K562 (cell line): ENCODE results near the gene BCORL1. TPM values are rescaled to one million over a fixed set of nuclear protein-coding genes. Genes with fewer than 3 reads are reported as not detected.

ENCODE experiments used
- CC2D1A ChIP-seq: fragments of 450-650 bp; IDR thresholded peaks from 2 replicates; pipeline ENCODE4 v1.6.1; 2017; ENCODE audit warnings: mild to moderate bottlenecking
- CHCHD3 ChIP-seq: fragments of 250-450 bp; sonication (Bioruptor Pico); IDR thresholded peaks from 2 replicates; pipeline ENCODE4 v2.1.2; 2022; ENCODE audit warnings: mild to moderate bottlenecking
- ESRRB ChIP-seq: fragments of 250-450 bp; sonication (Bioruptor Pico); IDR thresholded peaks from 2 replicates; pipeline ENCODE4 v1.5.0; 2020; ENCODE audit warnings: mild to moderate bottlenecking, moderate library complexity, borderline replicate concordance
- FOXM1 ChIP-seq, 2 experiments: fragments of 450-650 bp in 1 of 2; sonication (generic) in 1 of 2; formaldehyde crosslinking in 1 of 2; IDR thresholded peaks; 2 replicates each; pipeline versions ENCODE4 v1.6.1 to v1.9.0; 2017 to 2022; ENCODE audit warnings: low read depth in 2 of 2, mild to moderate bottlenecking in 2 of 2, missing genetic modification reagents in 1 of 2, moderate library complexity in 1 of 2
- HDAC1 ChIP-seq, 2 experiments: fragments of 450-650 bp; IDR thresholded peaks; 2 replicates each; pipeline ENCODE4 v1.6.1; 2016 to 2017; ENCODE audit warnings: inconsistent platforms in 1 of 2, mild to moderate bottlenecking in 1 of 2, moderate library complexity in 1 of 2
- KAT7 ChIP-seq: sonication (generic); formaldehyde crosslinking; IDR thresholded peaks from 2 replicates; pipeline ENCODE4 v1.8.0; 2022; ENCODE audit warnings: missing genetic modification reagents, mild to moderate bottlenecking, borderline replicate concordance
- PHTF2 ChIP-seq: fragments of 250-450 bp; sonication (Bioruptor Pico); IDR thresholded peaks from 2 replicates; pipeline ENCODE4 v1.5.0; 2021; ENCODE audit warnings: mild to moderate bottlenecking
- SP1 ChIP-seq: sonication (generic); formaldehyde crosslinking; IDR thresholded peaks from 2 replicates; pipeline ENCODE4 v1.8.1; 2022; ENCODE audit warnings: mild to moderate bottlenecking, missing genetic modification reagents
- SRSF7 ChIP-seq: fragments of 200-400 bp; formaldehyde crosslinking; optimal IDR thresholded peaks from 2 replicates; pipeline ENCODE3; 2017; ENCODE audit warnings: mild to moderate bottlenecking, low read depth, low read length
- YY1 ChIP-seq, 3 experiments: IDR thresholded peaks; 2 replicates each; pipeline ENCODE4 v1.6.1; 2011; ENCODE audit warnings: low read length in 2 of 3, mild to moderate bottlenecking in 2 of 3, moderate library complexity in 2 of 3, borderline replicate concordance in 1 of 3, control low read depth in 1 of 3, low read depth in 1 of 3; ENCODE audit not compliant: insufficient read depth in 3 of 3, insufficient replicate concordance in 2 of 3, control insufficient read depth in 1 of 3, insufficient read length in 1 of 3; ENCODE audit errors: extremely low read depth in 1 of 3
- ZNF57 ChIP-seq: fragments of 450-650 bp; formaldehyde crosslinking; IDR thresholded peaks from 2 replicates; pipeline ENCODE4 v1.4.0; 2020; ENCODE audit warnings: mild to moderate bottlenecking, moderate library complexity
- polyA plus RNA-seq, 8 experiments: library from polyadenylated mRNA; depleted of rRNA in 4 of 8; stranded (reverse) in 5 of 8; unstranded in 3 of 8; fragments of >200 nt; fragmentation: Nextera tagmentation in 2 of 8; fragmentation: Illumina TruSeq in 1 of 8; extraction: Ambion mirVana in 2 of 8; extraction: Trizol in 1 of 8; gene quantifications; 2 replicates each; pipeline versions ENCODE4 v1.2.1 to v1.2.3, GENCODE V29; 2011 to 2014; ENCODE audit warnings: inconsistent platforms in 1 of 8, missing spikeins in 1 of 8
- total RNA-seq, 7 experiments: library from RNA; depleted of rRNA in 6 of 7; stranded (reverse); fragments of >200 nt in 6 of 7; fragmentation: Illumina TruSeq in 2 of 7; extraction: Trizol in 2 of 7; gene quantifications; 2 replicates each; pipeline versions ENCODE4 v1.2.1 to v1.2.3, GENCODE V29; 2011 to 2021; ENCODE audit warnings: low replicate concordance in 1 of 7
- TF ChIP-seq, protein P1 (sequence below): fragments of 450-650 bp; IDR thresholded peaks from 2 replicates; pipeline ENCODE4 v1.6.1; 2016; ENCODE audit warnings: mild to moderate bottlenecking, moderate library complexity

Gene BCORL1
- total and polyA plus RNA-seq, 9 of the 15 experiments (the other 6 are each of a cell fraction or from before 2014, with no cell fraction given): 0.48 to 29.6 (median 2.1) TPM

DNA sequence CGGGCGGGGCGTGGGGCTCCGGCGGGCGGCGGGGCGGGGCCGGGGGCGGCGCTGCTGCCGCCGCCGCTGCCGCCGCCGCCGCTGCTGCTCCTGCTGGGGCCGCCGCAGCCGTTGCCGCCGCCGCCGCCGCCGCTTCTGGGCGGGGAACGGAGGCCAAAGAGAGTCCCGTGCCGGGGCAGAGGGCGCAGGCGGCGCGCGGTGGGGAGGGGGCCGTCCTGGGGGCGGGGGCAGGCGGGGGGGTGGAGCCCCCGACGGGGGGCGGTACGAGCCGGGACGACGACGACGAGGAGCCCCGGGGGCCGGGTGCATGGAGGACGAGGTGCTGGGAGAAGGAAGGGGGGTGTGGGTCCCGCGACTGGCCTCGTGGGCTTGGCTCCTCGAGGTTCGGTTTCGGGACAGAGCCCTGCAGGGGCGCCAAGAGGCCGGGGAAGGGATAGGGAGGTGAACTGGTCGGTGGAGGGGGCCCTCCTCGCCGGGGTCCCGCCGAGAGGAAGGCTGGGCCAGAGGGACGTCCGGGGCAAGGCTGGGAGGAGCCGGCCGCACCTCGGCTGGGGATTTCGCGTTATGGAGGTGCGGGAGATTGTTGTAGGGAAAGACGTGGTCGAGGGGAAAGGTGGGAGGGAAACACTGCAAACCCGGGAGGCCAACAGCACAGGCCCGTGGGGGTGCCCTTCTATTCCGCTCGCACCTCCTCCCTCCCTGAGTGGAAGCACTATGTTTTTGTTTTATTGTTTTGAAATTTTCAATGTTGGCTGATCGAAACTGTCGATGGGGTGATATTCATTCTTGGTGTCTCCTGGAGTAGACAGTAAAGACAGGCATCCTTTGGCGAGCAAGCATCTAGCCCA, 1.9 kb downstream of the BCORL1 start (continued):
- peak in 1 of 2 experiments; percentile 39; a peak in 1 of 4 replicates for TF ChIP-seq HDAC1 (IDR thresholded peaks at IDR 0.05)
- peak in 1 of 3 experiments; percentile 22 for TF ChIP-seq YY1 (IDR thresholded peaks at IDR 0.05; ENCODE audit: borderline replicate concordance in 1 of 3, control insufficient read depth in 1 of 3, extremely low read depth in 1 of 3, insufficient read depth in 3 of 3, insufficient read length in 1 of 3, insufficient replicate concordance in 2 of 3, low read depth in 1 of 3, low read length in 2 of 3)
- no peak for TF ChIP-seq SRSF7
- no peak for TF ChIP-seq FOXM1 (IDR thresholded peaks at IDR 0.05; ENCODE audit: low read depth)
- no peak for TF ChIP-seq FOXM1 (CRISPR knock-in tag; IDR thresholded peaks at IDR 0.05; ENCODE audit: low read depth)
- no peak for TF ChIP-seq ESRRB
- 0 out of 2 replicates have a peak, but pooled peaks have one; percentile 49 for TF ChIP-seq KAT7 (CRISPR knock-in tag)
- no peak for TF ChIP-seq CHCHD3 (CRISPR knock-in tag)
- no peak for TF ChIP-seq ZNF57 (CRISPR knock-in tag)
- TF ChIP-seq PHTF2 (CRISPR knock-in tag): no peak
- TF ChIP-seq SP1: no peak
- TF ChIP-seq CC2D1A: no peak
- TF ChIP-seq, protein P1, sequence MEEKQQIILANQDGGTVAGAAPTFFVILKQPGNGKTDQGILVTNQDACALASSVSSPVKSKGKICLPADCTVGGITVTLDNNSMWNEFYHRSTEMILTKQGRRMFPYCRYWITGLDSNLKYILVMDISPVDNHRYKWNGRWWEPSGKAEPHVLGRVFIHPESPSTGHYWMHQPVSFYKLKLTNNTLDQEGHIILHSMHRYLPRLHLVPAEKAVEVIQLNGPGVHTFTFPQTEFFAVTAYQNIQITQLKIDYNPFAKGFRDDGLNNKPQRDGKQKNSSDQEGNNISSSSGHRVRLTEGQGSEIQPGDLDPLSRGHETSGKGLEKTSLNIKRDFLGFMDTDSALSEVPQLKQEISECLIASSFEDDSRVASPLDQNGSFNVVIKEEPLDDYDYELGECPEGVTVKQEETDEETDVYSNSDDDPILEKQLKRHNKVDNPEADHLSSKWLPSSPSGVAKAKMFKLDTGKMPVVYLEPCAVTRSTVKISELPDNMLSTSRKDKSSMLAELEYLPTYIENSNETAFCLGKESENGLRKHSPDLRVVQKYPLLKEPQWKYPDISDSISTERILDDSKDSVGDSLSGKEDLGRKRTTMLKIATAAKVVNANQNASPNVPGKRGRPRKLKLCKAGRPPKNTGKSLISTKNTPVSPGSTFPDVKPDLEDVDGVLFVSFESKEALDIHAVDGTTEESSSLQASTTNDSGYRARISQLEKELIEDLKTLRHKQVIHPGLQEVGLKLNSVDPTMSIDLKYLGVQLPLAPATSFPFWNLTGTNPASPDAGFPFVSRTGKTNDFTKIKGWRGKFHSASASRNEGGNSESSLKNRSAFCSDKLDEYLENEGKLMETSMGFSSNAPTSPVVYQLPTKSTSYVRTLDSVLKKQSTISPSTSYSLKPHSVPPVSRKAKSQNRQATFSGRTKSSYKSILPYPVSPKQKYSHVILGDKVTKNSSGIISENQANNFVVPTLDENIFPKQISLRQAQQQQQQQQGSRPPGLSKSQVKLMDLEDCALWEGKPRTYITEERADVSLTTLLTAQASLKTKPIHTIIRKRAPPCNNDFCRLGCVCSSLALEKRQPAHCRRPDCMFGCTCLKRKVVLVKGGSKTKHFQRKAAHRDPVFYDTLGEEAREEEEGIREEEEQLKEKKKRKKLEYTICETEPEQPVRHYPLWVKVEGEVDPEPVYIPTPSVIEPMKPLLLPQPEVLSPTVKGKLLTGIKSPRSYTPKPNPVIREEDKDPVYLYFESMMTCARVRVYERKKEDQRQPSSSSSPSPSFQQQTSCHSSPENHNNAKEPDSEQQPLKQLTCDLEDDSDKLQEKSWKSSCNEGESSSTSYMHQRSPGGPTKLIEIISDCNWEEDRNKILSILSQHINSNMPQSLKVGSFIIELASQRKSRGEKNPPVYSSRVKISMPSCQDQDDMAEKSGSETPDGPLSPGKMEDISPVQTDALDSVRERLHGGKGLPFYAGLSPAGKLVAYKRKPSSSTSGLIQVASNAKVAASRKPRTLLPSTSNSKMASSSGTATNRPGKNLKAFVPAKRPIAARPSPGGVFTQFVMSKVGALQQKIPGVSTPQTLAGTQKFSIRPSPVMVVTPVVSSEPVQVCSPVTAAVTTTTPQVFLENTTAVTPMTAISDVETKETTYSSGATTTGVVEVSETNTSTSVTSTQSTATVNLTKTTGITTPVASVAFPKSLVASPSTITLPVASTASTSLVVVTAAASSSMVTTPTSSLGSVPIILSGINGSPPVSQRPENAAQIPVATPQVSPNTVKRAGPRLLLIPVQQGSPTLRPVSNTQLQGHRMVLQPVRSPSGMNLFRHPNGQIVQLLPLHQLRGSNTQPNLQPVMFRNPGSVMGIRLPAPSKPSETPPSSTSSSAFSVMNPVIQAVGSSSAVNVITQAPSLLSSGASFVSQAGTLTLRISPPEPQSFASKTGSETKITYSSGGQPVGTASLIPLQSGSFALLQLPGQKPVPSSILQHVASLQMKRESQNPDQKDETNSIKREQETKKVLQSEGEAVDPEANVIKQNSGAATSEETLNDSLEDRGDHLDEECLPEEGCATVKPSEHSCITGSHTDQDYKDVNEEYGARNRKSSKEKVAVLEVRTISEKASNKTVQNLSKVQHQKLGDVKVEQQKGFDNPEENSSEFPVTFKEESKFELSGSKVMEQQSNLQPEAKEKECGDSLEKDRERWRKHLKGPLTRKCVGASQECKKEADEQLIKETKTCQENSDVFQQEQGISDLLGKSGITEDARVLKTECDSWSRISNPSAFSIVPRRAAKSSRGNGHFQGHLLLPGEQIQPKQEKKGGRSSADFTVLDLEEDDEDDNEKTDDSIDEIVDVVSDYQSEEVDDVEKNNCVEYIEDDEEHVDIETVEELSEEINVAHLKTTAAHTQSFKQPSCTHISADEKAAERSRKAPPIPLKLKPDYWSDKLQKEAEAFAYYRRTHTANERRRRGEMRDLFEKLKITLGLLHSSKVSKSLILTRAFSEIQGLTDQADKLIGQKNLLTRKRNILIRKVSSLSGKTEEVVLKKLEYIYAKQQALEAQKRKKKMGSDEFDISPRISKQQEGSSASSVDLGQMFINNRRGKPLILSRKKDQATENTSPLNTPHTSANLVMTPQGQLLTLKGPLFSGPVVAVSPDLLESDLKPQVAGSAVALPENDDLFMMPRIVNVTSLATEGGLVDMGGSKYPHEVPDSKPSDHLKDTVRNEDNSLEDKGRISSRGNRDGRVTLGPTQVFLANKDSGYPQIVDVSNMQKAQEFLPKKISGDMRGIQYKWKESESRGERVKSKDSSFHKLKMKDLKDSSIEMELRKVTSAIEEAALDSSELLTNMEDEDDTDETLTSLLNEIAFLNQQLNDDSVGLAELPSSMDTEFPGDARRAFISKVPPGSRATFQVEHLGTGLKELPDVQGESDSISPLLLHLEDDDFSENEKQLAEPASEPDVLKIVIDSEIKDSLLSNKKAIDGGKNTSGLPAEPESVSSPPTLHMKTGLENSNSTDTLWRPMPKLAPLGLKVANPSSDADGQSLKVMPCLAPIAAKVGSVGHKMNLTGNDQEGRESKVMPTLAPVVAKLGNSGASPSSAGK: peak; percentile 64; the same call in 1 of the 2 replicates
